ENCODE data around the gene SPOCK1. TPM values are rescaled to one million over a fixed set of nuclear protein-coding genes. Genes with fewer than 3 reads are reported as not detected.

Gene SPOCK1
- total and polyA plus RNA-seq, 10 donors = 0.50 to 17.0 (median 6.6) TPM

- H3K4me1 ChIP-seq = no peaks in the 10 kb centered on the region
- no peaks in the 10 kb centered on the region for H3K27me3 ChIP-seq (replicated peaks in 1 of 7)
- no peak for TF ChIP-seq POLR2A (IDR thresholded peaks at IDR 0.05)
- no peak for TF ChIP-seq CTCF (IDR thresholded peaks at IDR 0.05 in 8 of 11, conservative IDR thresholded peaks at IDR 0.05 in 3 of 11)
- TF ChIP-seq POLR2AphosphoS5 (IDR thresholded peaks at IDR 0.05) = no peak
- intact Hi-C loops (cut with DNase I; ENCODE audit: low total_unique reads) = no loop called here
- no peaks in the 10 kb centered on the region for H3K9me3 ChIP-seq
- no peaks in the 10 kb centered on the region for H3K36me3 ChIP-seq
- no peak overlapping the region for H3K4me3 ChIP-seq
- H3K27ac ChIP-seq = no peak overlapping the region
- 66 to 84% (median 73%) methylated on average over 1 of the region's 1 CpG for WGBS, 5 donors
- DNase-seq = no peak
Observed at GRCh38 chr5:137054335-137054734, 444.8 kb downstream of the SPOCK1 start.

- TF ChIP-seq CTCF (IDR thresholded peaks at IDR 0.05 in 8 of 11, conservative IDR thresholded peaks at IDR 0.05 in 3 of 11) (no peak), POLR2AphosphoS5 (IDR thresholded peaks at IDR 0.05) (no peak), POLR2A (IDR thresholded peaks at IDR 0.05) (no peak)
- Histone ChIP-seq H3K27ac (no peak overlapping the region), H3K4me1 (no peaks in the 10 kb centered on the region), H3K9me3 (no peaks in the 10 kb centered on the region), H3K36me3 (no peaks in the 10 kb centered on the region), H3K4me3 (no peak overlapping the region), H3K27me3 (replicated peaks in 1 of 7) (no peaks in the 10 kb centered on the region)
- intact Hi-C loops (cut with DNase I; ENCODE audit: low total_unique reads) = no loop called here
- WGBS, 5 donors = 76 to 94% (median 84%) methylated on average over 3 of the region's 3 CpGs
- no peak for DNase-seq
Observed at GRCh38 chr5:137051161-137051560, 448.0 kb downstream of the SPOCK1 start.

GRCh38 chr5:137040641-137041340 is 458.3 kb downstream of the SPOCK1 start:
- Histone ChIP-seq H3K27ac (no peak overlapping the region), H3K36me3 (no peaks in the 10 kb centered on the region), H3K9me3 (peaks cover 0 to 33% (median 21%) of the 10 kb centered on the region in 8 donors), H3K27me3 (replicated peaks in 1 of 7) (peaks cover 0 to 3% (median 0%) of the 10 kb centered on the region in 7 donors), H3K4me1 (no peaks in the 10 kb centered on the region), H3K4me3 (no peak overlapping the region)
- 60 to 75% (median 64%) methylated on average over 1 of the region's 1 CpG for WGBS, 5 donors
- intact Hi-C loops (cut with DNase I; ENCODE audit: low total_unique reads) = no loop called here
- no peak for DNase-seq
- TF ChIP-seq POLR2AphosphoS5 (IDR thresholded peaks at IDR 0.05) (no peak), CTCF (IDR thresholded peaks at IDR 0.05 in 8 of 11, conservative IDR thresholded peaks at IDR 0.05 in 3 of 11) (no peak), POLR2A (IDR thresholded peaks at IDR 0.05) (no peak)

- peaks cover 0 to 33% (median 21%) of the 10 kb centered on the region in 8 donors for H3K9me3 ChIP-seq
- TF ChIP-seq POLR2AphosphoS5 (IDR thresholded peaks at IDR 0.05) = no peak
- H3K4me3 ChIP-seq = no peak overlapping the region
- no peak overlapping the region for H3K27ac ChIP-seq
- intact Hi-C loops (cut with DNase I; ENCODE audit: low total_unique reads) = no loop called here
- no peaks in the 10 kb centered on the region for H3K4me1 ChIP-seq
- H3K27me3 ChIP-seq (replicated peaks in 1 of 7) = peaks cover 0 to 3% (median 0%) of the 10 kb centered on the region in 7 donors
- H3K36me3 ChIP-seq = no peaks in the 10 kb centered on the region
- WGBS, 5 donors = 68 to 84% (median 76%) methylated on average over 4 of the region's 4 CpGs
- no peak for DNase-seq
Observed at GRCh38 chr5:137040024-137040423, 459.1 kb downstream of the SPOCK1 start.
